ENCODE measurements around the gene GADD45GIP1.

The GADD45GIP1 gene

DNA sequence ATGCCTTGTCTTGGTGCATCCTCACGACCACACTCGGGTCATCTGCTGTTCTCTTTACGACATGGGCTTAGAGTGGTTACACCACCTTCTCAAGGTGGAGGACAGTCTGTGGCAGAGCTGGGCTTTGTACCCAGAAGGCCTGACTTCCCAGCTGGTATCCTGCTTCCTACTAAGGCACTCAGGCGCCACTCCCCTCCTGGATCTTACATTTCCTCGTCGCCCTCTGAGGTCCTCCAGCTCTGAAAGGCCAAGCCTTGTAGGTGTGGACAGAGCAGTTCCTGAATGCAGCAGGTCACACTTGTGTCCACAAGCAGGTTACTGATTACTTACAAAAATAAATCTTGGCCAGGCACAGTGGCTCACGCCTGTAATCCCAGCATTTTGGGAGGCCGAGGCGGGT is 49.9 kb downstream of the GADD45GIP1 start:
- no peak for DNase-seq (ENCODE audit: low read depth in 2 of 2)

Data from activated CD4-positive, alpha-beta T cell treated with anti-CD3 and anti-CD28 coated beads for 24 hours (primary cell).